ENCODE data around the gene PCDH9.

PCDH9 gene

GRCh38 chr13:67083519-67083918 is 146.6 kb downstream of the PCDH9 start:
- DNase-seq (ENCODE audit: low read depth in 2 of 2): no peak

GRCh38 chr13:67080351-67080750 is 149.8 kb downstream of the PCDH9 start:
- no peak for DNase-seq (ENCODE audit: low read depth in 2 of 2)

- no peak for DNase-seq (ENCODE audit: low read depth in 2 of 2)
Measured at GRCh38 chr13:67078062-67078461, 152.1 kb downstream of the PCDH9 start.

GRCh38 chr13:67077132-67077531 is 153.0 kb downstream of the PCDH9 start:
- no peak for DNase-seq (ENCODE audit: low read depth in 2 of 2)

- DNase-seq (ENCODE audit: low read depth in 2 of 2): no peak
Measured at GRCh38 chr13:67076378-67076777, 153.8 kb downstream of the PCDH9 start.

GRCh38 chr13:67075239-67075638 is 154.9 kb downstream of the PCDH9 start:
- no peak for DNase-seq (ENCODE audit: low read depth in 2 of 2)

- DNase-seq (ENCODE audit: low read depth in 2 of 2): no peak
Measured at GRCh38 chr13:67071918-67072598, 158.1 kb downstream of the PCDH9 start.

GRCh38 chr13:67070306-67070705 is 159.8 kb downstream of the PCDH9 start:
- no peak for DNase-seq (ENCODE audit: low read depth in 2 of 2)

- DNase-seq (ENCODE audit: low read depth in 2 of 2): no peak
Measured at GRCh38 chr13:67069117-67069767, 160.9 kb downstream of the PCDH9 start.

- no peak for DNase-seq (ENCODE audit: low read depth in 2 of 2)
Measured at GRCh38 chr13:67064920-67065319, 165.2 kb downstream of the PCDH9 start.

- no peak for DNase-seq (ENCODE audit: low read depth in 2 of 2)
Measured at GRCh38 chr13:67063036-67063435, 167.1 kb downstream of the PCDH9 start.

- no peak for DNase-seq (ENCODE audit: low read depth in 2 of 2)
Measured at GRCh38 chr13:67062160-67062559, 168.0 kb downstream of the PCDH9 start.

- no peak for DNase-seq (ENCODE audit: low read depth in 2 of 2)
Measured at GRCh38 chr13:67061750-67062149, 168.4 kb downstream of the PCDH9 start.

GRCh38 chr13:67052550-67053490 is 177.3 kb downstream of the PCDH9 start:
- DNase-seq (ENCODE audit: low read depth in 2 of 2): no peak

- DNase-seq (ENCODE audit: low read depth in 2 of 2): no peak
Measured at GRCh38 chr13:67049744-67050143, 180.4 kb downstream of the PCDH9 start.

GRCh38 chr13:67048821-67049150 is 181.3 kb downstream of the PCDH9 start:
- peak; percentile 50 for DNase-seq (ENCODE audit: low read depth in 2 of 2)

GRCh38 chr13:67048084-67048820 is 181.9 kb downstream of the PCDH9 start:
- peak; percentile 27 to 35 for DNase-seq (ENCODE audit: low read depth in 2 of 2)

- no peak for DNase-seq (ENCODE audit: low read depth in 2 of 2)
Measured at GRCh38 chr13:67045357-67045756, 184.8 kb downstream of the PCDH9 start.

GRCh38 chr13:67043901-67044300 is 186.2 kb downstream of the PCDH9 start:
- peak; percentile 31 to 42 for DNase-seq (ENCODE audit: low read depth in 2 of 2)

GRCh38 chr13:67042556-67042955 is 187.6 kb downstream of the PCDH9 start:
- DNase-seq (ENCODE audit: low read depth in 2 of 2): no peak

GRCh38 chr13:67036699-67037457 is 193.3 kb downstream of the PCDH9 start:
- DNase-seq (ENCODE audit: low read depth in 2 of 2): no peak

All from fibroblast of skin of left quadriceps (primary cell).